Epidermal melanocyte (primary cell): ENCODE results near the gene ADAMTS16.

Source experiments
- DNase-seq: peaks from one replicate; pipeline ENCODE4 v3.0.0; 2011; ENCODE audit warnings: low spot score; ENCODE audit not compliant: insufficient read length

The ADAMTS16 gene

GRCh38 chr5:5341531-5342292 is 201.6 kb downstream of the ADAMTS16 start:
- DNase-seq: no peak

GRCh38 chr5:5342784-5343183 is 202.7 kb downstream of the ADAMTS16 start:
- DNase-seq: no peak

GRCh38 chr5:5343568-5343967 is 203.4 kb downstream of the ADAMTS16 start:
- no peak for DNase-seq

- no peak for DNase-seq
Measured at GRCh38 chr5:5344051-5344571, 204.0 kb downstream of the ADAMTS16 start.

- no peak for DNase-seq
Measured at GRCh38 chr5:5344606-5345005, 204.5 kb downstream of the ADAMTS16 start.

GRCh38 chr5:5347442-5347841 is 207.3 kb downstream of the ADAMTS16 start:
- no peak for DNase-seq

GRCh38 chr5:5348135-5348534 is 208.0 kb downstream of the ADAMTS16 start:
- DNase-seq: no peak

GRCh38 chr5:5348576-5348975 is 208.4 kb downstream of the ADAMTS16 start:
- DNase-seq: no peak

GRCh38 chr5:5350101-5350500 is 210.0 kb downstream of the ADAMTS16 start:
- no peak for DNase-seq

- DNase-seq: no peak
Measured at GRCh38 chr5:5351288-5351979, 211.3 kb downstream of the ADAMTS16 start.

- no peak for DNase-seq
Measured at GRCh38 chr5:5352675-5353074, 212.5 kb downstream of the ADAMTS16 start.

- DNase-seq: no peak
Measured at GRCh38 chr5:5353681-5354080, 213.6 kb downstream of the ADAMTS16 start.

- DNase-seq: no peak
Measured at GRCh38 chr5:5356765-5357164, 216.6 kb downstream of the ADAMTS16 start.

- no peak for DNase-seq
Measured at GRCh38 chr5:5359618-5360017, 219.5 kb downstream of the ADAMTS16 start.

GRCh38 chr5:5360363-5360940 is 220.3 kb downstream of the ADAMTS16 start:
- no peak for DNase-seq

GRCh38 chr5:5360941-5361520 is 220.9 kb downstream of the ADAMTS16 start:
- DNase-seq: no peak

- DNase-seq: no peak
Measured at GRCh38 chr5:5363045-5363444, 222.9 kb downstream of the ADAMTS16 start.

GRCh38 chr5:5364932-5365331 is 224.8 kb downstream of the ADAMTS16 start:
- no peak for DNase-seq

GRCh38 chr5:5367739-5368138 is 227.6 kb downstream of the ADAMTS16 start:
- DNase-seq: no peak

GRCh38 chr5:5369051-5369605 is 229.0 kb downstream of the ADAMTS16 start:
- DNase-seq: no peak
